Measurements from ENCODE around the gene HSPA12A. TPM values are rescaled to one million over a fixed set of nuclear protein-coding genes. Genes with fewer than 3 reads are reported as not detected.
A peak's percentile ranks its signal among the peaks of the same experiment; 100 is the strongest.

HSPA12A gene
- total RNA-seq, 1 experiment from 2014 or later, result 10.6 TPM

- DNase-seq (ENCODE audit: extremely low read depth, low read depth), result no peak
Measured at GRCh38 chr10:116671274-116671926, 71.0 kb downstream of the HSPA12A start.

GRCh38 chr10:116670706-116671105 is 71.7 kb downstream of the HSPA12A start:
- DNase-seq (ENCODE audit: extremely low read depth, low read depth), result no peak

- no peak for DNase-seq (ENCODE audit: extremely low read depth, low read depth)
Measured at GRCh38 chr10:116669832-116670644, 72.3 kb downstream of the HSPA12A start.

- DNase-seq (ENCODE audit: extremely low read depth, low read depth), result no peak
Measured at GRCh38 chr10:116669080-116669479, 73.3 kb downstream of the HSPA12A start.

- no peak for DNase-seq (ENCODE audit: extremely low read depth, low read depth)
Measured at GRCh38 chr10:116668446-116668845, 73.9 kb downstream of the HSPA12A start.

GRCh38 chr10:116668018-116668417 is 74.3 kb downstream of the HSPA12A start:
- no peak for DNase-seq (ENCODE audit: extremely low read depth, low read depth)

- DNase-seq (ENCODE audit: extremely low read depth, low read depth), result no peak
Measured at GRCh38 chr10:116667484-116667883, 74.9 kb downstream of the HSPA12A start.

- no peak for DNase-seq (ENCODE audit: extremely low read depth, low read depth)
Measured at GRCh38 chr10:116665541-116666125, 76.7 kb downstream of the HSPA12A start.

- DNase-seq (ENCODE audit: extremely low read depth, low read depth), result no peak
Measured at GRCh38 chr10:116664631-116665030, 77.7 kb downstream of the HSPA12A start.

- DNase-seq (ENCODE audit: extremely low read depth, low read depth), result no peak
Measured at GRCh38 chr10:116663342-116663741, 79.0 kb downstream of the HSPA12A start.

GRCh38 chr10:116660860-116661259 is 81.5 kb downstream of the HSPA12A start:
- DNase-seq (ENCODE audit: extremely low read depth, low read depth), result no peak

GRCh38 chr10:116659049-116659670 is 83.2 kb downstream of the HSPA12A start:
- no peak for DNase-seq (ENCODE audit: extremely low read depth, low read depth)

GRCh38 chr10:116657863-116658551 is 84.4 kb downstream of the HSPA12A start:
- DNase-seq (ENCODE audit: extremely low read depth, low read depth), result no peak

- DNase-seq (ENCODE audit: extremely low read depth, low read depth), result no peak
Measured at GRCh38 chr10:116656044-116656443, 86.3 kb downstream of the HSPA12A start.

- no peak for DNase-seq (ENCODE audit: extremely low read depth, low read depth)
Measured at GRCh38 chr10:116655568-116655967, 86.8 kb downstream of the HSPA12A start.

GRCh38 chr10:116654816-116655215 is 87.5 kb downstream of the HSPA12A start:
- DNase-seq (ENCODE audit: extremely low read depth, low read depth), result peak; percentile 5

- DNase-seq (ENCODE audit: extremely low read depth, low read depth), result no peak
Measured at GRCh38 chr10:116653885-116654284, 88.5 kb downstream of the HSPA12A start.

- DNase-seq (ENCODE audit: extremely low read depth, low read depth), result no peak
Measured at GRCh38 chr10:116648903-116649302, 93.5 kb downstream of the HSPA12A start.

- DNase-seq (ENCODE audit: extremely low read depth, low read depth), result no peak
Measured at GRCh38 chr10:116646502-116646901, 95.9 kb downstream of the HSPA12A start.

GRCh38 chr10:116637830-116638229 is 104.5 kb downstream of the HSPA12A start:
- DNase-seq (ENCODE audit: extremely low read depth, low read depth), result no peak

GRCh38 chr10:116636976-116637375 is 105.4 kb downstream of the HSPA12A start:
- DNase-seq (ENCODE audit: extremely low read depth, low read depth), result no peak

Measured in NCI-H460 (cell line).